ENCODE data around the gene FOXQ1. TPM values are rescaled to one million over a fixed set of nuclear protein-coding genes. Genes with fewer than 3 reads are reported as not detected.

FOXQ1 gene
- total RNA-seq, 1 donor from 2014 or later = not detected

DNA sequence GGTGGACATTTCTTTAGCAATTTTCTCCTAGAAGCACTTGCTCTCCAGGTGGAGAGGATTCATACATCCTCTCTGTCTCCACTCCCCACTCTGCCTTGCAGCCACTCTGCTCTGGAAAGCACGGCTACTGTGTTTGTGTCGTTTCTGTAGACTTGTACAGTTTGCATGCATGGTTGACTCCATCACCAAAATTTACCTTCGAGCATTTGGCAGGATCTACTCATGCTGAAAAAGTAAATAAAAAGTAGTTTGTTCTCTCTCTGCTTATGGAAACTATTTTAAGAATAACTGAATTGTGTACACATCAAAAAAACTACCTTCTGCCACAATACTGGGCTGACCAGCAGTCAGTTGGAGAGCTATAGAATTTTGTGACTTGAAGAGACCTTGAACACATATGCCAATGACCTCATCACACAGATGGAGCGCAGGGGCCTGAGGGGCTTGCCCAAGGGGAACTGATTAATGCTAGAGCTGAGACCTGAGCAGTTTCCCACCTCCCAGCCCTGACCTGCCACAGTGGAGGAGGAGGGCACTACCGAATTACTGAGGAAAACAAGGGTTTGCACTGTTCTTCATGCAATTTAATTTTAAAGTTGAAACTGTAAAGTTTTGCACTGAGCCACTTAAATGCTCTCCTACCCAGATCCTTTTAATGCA is 33.7 kb upstream of the FOXQ1 start:
- Mint-ChIP-seq H3K27me3 (ENCODE audit: insufficient read depth, low read depth) (peaks cover 5% of the 10 kb centered on the region), H3K4me1 (peaks cover 9% of the 10 kb centered on the region), H3K27ac (no peak overlapping the region), H3K9me3 (peaks cover 11% of the 10 kb centered on the region), H3K4me3 (no peak overlapping the region), H3K36me3 (no peaks in the 10 kb centered on the region)
- no peaks in the 10 kb centered on the region for H3K4me1 ChIP-seq
- H3K4me2 ChIP-seq = no peak overlapping the region
- no peaks in the 10 kb centered on the region for H3K79me2 ChIP-seq (ENCODE audit: low read depth)
- no peaks in the 10 kb centered on the region for H3K9me3 ChIP-seq (ENCODE audit: low read depth)
- DNase-seq (ENCODE audit: low spot score) = no peak
- no peak overlapping the region for H3K9ac ChIP-seq
- H3K4me3 ChIP-seq = no peak overlapping the region
- H3K27ac ChIP-seq = no peak overlapping the region
- H3K27me3 ChIP-seq = no peaks in the 10 kb centered on the region
- no peaks in the 10 kb centered on the region for H3F3A ChIP-seq (ENCODE audit: low read depth)
- H2AFZ ChIP-seq (replicated peaks) = no peak overlapping the region
- no peaks in the 10 kb centered on the region for H4K20me1 ChIP-seq (ENCODE audit: low read depth)
- TF ChIP-seq EZH2 (IDR thresholded peaks at IDR 0.05) = no peak
- no peaks in the 10 kb centered on the region for H3K36me3 ChIP-seq

GRCh38 chr6:1279065-1279464 is 32.8 kb upstream of the FOXQ1 start:
- Mint-ChIP-seq H3K36me3 (no peaks in the 10 kb centered on the region), H3K4me1 (peaks cover 9% of the 10 kb centered on the region), H3K27me3 (ENCODE audit: insufficient read depth, low read depth) (peaks cover 7% of the 10 kb centered on the region), H3K27ac (no peak overlapping the region), H3K9me3 (peaks cover 7% of the 10 kb centered on the region), H3K4me3 (peak overlapping the region; percentile 25)
- H3K4me2 ChIP-seq = no peak overlapping the region
- H3K9me3 ChIP-seq (ENCODE audit: low read depth) = no peaks in the 10 kb centered on the region
- no peaks in the 10 kb centered on the region for H3K79me2 ChIP-seq (ENCODE audit: low read depth)
- H3K27me3 ChIP-seq = no peaks in the 10 kb centered on the region
- no peak overlapping the region for H3K27ac ChIP-seq
- no peaks in the 10 kb centered on the region for H4K20me1 ChIP-seq (ENCODE audit: low read depth)
- H3K36me3 ChIP-seq = no peaks in the 10 kb centered on the region
- H3K4me1 ChIP-seq = no peaks in the 10 kb centered on the region
- no peaks in the 10 kb centered on the region for H3F3A ChIP-seq (ENCODE audit: low read depth)
- H3K4me3 ChIP-seq = no peak overlapping the region
- no peak for TF ChIP-seq EZH2phosphoT487 (IDR thresholded peaks at IDR 0.05)
- no peak for TF ChIP-seq CTCF (IDR thresholded peaks at IDR 0.05)
- no peak for TF ChIP-seq EZH2 (IDR thresholded peaks at IDR 0.05)
- no peak for DNase-seq (ENCODE audit: low spot score)
- H2AFZ ChIP-seq (replicated peaks) = no peak overlapping the region
- no peak overlapping the region for H3K9ac ChIP-seq

- Histone ChIP-seq H3K27ac (no peak overlapping the region), H3K79me2 (ENCODE audit: low read depth) (no peaks in the 10 kb centered on the region), H3K9ac (no peak overlapping the region), H3K9me3 (ENCODE audit: low read depth) (no peaks in the 10 kb centered on the region), H3K36me3 (no peaks in the 10 kb centered on the region), H3F3A (ENCODE audit: low read depth) (no peaks in the 10 kb centered on the region), H3K4me2 (no peak overlapping the region), H3K27me3 (no peaks in the 10 kb centered on the region), H4K20me1 (ENCODE audit: low read depth) (no peaks in the 10 kb centered on the region), H3K4me1 (no peaks in the 10 kb centered on the region), H3K4me3 (no peak overlapping the region), H2AFZ (replicated peaks) (no peak overlapping the region)
- TF ChIP-seq EZH2phosphoT487 (IDR thresholded peaks at IDR 0.05) (no peak), CTCF (IDR thresholded peaks at IDR 0.05) (no peak), EZH2 (IDR thresholded peaks at IDR 0.05) (no peak)
- DNase-seq (ENCODE audit: low spot score) = no peak
- no peak overlapping the region for H3K27ac Mint-ChIP-seq
- no peak overlapping the region for H3K4me3 Mint-ChIP-seq
- H3K27me3 Mint-ChIP-seq (ENCODE audit: insufficient read depth, low read depth) = peaks cover 10% of the 10 kb centered on the region
- no peaks in the 10 kb centered on the region for H3K9me3 Mint-ChIP-seq
- H3K36me3 Mint-ChIP-seq = no peaks in the 10 kb centered on the region
- H3K4me1 Mint-ChIP-seq = peaks cover 9% of the 10 kb centered on the region
Measured at GRCh38 chr6:1280666-1281300, 31.1 kb upstream of the FOXQ1 start.

- H3K4me1 ChIP-seq = no peaks in the 10 kb centered on the region
- no peak overlapping the region for H2AFZ ChIP-seq (replicated peaks)
- no peak overlapping the region for H3K27ac ChIP-seq
- Mint-ChIP-seq H3K9me3 (no peaks in the 10 kb centered on the region), H3K4me1 (peaks cover 9% of the 10 kb centered on the region), H3K27ac (no peak overlapping the region), H3K27me3 (ENCODE audit: insufficient read depth, low read depth) (peaks cover 14% of the 10 kb centered on the region), H3K36me3 (no peaks in the 10 kb centered on the region), H3K4me3 (no peak overlapping the region)
- TF ChIP-seq CTCF (IDR thresholded peaks at IDR 0.05) (no peak), EZH2 (IDR thresholded peaks at IDR 0.05) (no peak), EZH2phosphoT487 (IDR thresholded peaks at IDR 0.05) (no peak)
- H3K4me3 ChIP-seq = no peak overlapping the region
- no peaks in the 10 kb centered on the region for H3K9me3 ChIP-seq (ENCODE audit: low read depth)
- H3K79me2 ChIP-seq (ENCODE audit: low read depth) = no peaks in the 10 kb centered on the region
- H4K20me1 ChIP-seq (ENCODE audit: low read depth) = no peaks in the 10 kb centered on the region
- H3K27me3 ChIP-seq = no peaks in the 10 kb centered on the region
- no peaks in the 10 kb centered on the region for H3F3A ChIP-seq (ENCODE audit: low read depth)
- no peak for DNase-seq (ENCODE audit: low spot score)
- H3K36me3 ChIP-seq = no peaks in the 10 kb centered on the region
- no peak overlapping the region for H3K4me2 ChIP-seq
- no peak overlapping the region for H3K9ac ChIP-seq
Measured at GRCh38 chr6:1281746-1282145, 30.2 kb upstream of the FOXQ1 start.
